Measurements from ENCODE around the gene STK40. TPM values are rescaled to one million over a fixed set of nuclear protein-coding genes. Genes with fewer than 3 reads are reported as not detected.

The STK40 gene
- total RNA-seq, 4 donors from 2014 or later = 25.7 to 39.3 (median 30.0) TPM

GRCh38 chr1:36358514-36359084 lies 27.1 kb downstream of the STK40 start:
- Histone ChIP-seq H3K27me3 (no peaks in the 10 kb centered on the region), H3K9me3 (no peaks in the 10 kb centered on the region), H3K4me3 (no peak overlapping the region), H3K27ac (no peak overlapping the region), H3K36me3 (peaks cover 2 to 82% (median 15%) of the 10 kb centered on the region in 3 donors), H3K4me1 (peaks cover 0 to 3% (median 0%) of the 10 kb centered on the region in 4 donors)
- TF ChIP-seq EP300 (IDR thresholded peaks at IDR 0.05) = no peak
- no peak for TF ChIP-seq POLR2A (IDR thresholded peaks at IDR 0.05)
- TF ChIP-seq CTCF (IDR thresholded peaks at IDR 0.05) = no peak
- no peak for DNase-seq (ENCODE audit: low spot score in 2 of 2)
- 90 to 92% methylated on average over 13 of the region's 13 CpGs for WGBS, 2 donors

GRCh38 chr1:36355811-36356210 lies 29.9 kb downstream of the STK40 start:
- DNase-seq (ENCODE audit: low spot score in 2 of 2) = no peak
- Histone ChIP-seq H3K4me1 (peaks cover 0 to 27% (median 21%) of the 10 kb centered on the region in 4 donors), H3K27me3 (no peaks in the 10 kb centered on the region), H3K4me3 (no peak overlapping the region), H3K27ac (no peak overlapping the region), H3K9me3 (no peaks in the 10 kb centered on the region), H3K36me3 (peaks cover 2 to 60% (median 11%) of the 10 kb centered on the region in 3 donors)
- whole genome bisulfite sequencing, 2 donors = 68 to 73% methylated on average over 4 of the region's 4 CpGs
- TF ChIP-seq POLR2A (IDR thresholded peaks at IDR 0.05) (no peak), EP300 (IDR thresholded peaks at IDR 0.05) (no peak), CTCF (IDR thresholded peaks at IDR 0.05) (no peak)

GRCh38 chr1:36354486-36354885 lies 31.2 kb downstream of the STK40 start:
- H3K27me3 ChIP-seq = no peaks in the 10 kb centered on the region
- 91 to 94% methylated on average over 11 of the region's 11 CpGs for WGBS, 2 donors
- H3K4me3 ChIP-seq = no peak overlapping the region
- peaks cover 0 to 40% (median 34%) of the 10 kb centered on the region in 4 donors for H3K4me1 ChIP-seq
- no peak for TF ChIP-seq CTCF (IDR thresholded peaks at IDR 0.05)
- no peak for TF ChIP-seq EP300 (IDR thresholded peaks at IDR 0.05)
- no peak for TF ChIP-seq POLR2A (IDR thresholded peaks at IDR 0.05)
- peaks cover 2 to 62% (median 11%) of the 10 kb centered on the region in 3 donors for H3K36me3 ChIP-seq
- H3K9me3 ChIP-seq = no peaks in the 10 kb centered on the region
- no peak overlapping the region for H3K27ac ChIP-seq
- DNase-seq (ENCODE audit: low spot score in 2 of 2) = no peak

- TF ChIP-seq CTCF (IDR thresholded peaks at IDR 0.05) = no peak
- H3K27me3 ChIP-seq = no peaks in the 10 kb centered on the region
- H3K36me3 ChIP-seq = peaks cover 2 to 56% (median 11%) of the 10 kb centered on the region in 3 donors
- 66 to 76% methylated on average over 9 to 13 of the region's 15 CpGs for WGBS, 2 donors
- no peak for DNase-seq (ENCODE audit: low spot score in 2 of 2)
- no peak overlapping the region for H3K4me3 ChIP-seq
- no peaks in the 10 kb centered on the region for H3K9me3 ChIP-seq
- peaks cover 0 to 46% (median 36%) of the 10 kb centered on the region in 4 donors for H3K4me1 ChIP-seq
- peak overlapping the region in 2 of 4 donors; percentile 84 to 90 for H3K27ac ChIP-seq
These were observed 32.5 kb downstream of the STK40 start for GRCh38 chr1:36352910-36353878.
